ENCODE data around the gene UBE2O.

- TF ChIP-seq, protein P1, sequence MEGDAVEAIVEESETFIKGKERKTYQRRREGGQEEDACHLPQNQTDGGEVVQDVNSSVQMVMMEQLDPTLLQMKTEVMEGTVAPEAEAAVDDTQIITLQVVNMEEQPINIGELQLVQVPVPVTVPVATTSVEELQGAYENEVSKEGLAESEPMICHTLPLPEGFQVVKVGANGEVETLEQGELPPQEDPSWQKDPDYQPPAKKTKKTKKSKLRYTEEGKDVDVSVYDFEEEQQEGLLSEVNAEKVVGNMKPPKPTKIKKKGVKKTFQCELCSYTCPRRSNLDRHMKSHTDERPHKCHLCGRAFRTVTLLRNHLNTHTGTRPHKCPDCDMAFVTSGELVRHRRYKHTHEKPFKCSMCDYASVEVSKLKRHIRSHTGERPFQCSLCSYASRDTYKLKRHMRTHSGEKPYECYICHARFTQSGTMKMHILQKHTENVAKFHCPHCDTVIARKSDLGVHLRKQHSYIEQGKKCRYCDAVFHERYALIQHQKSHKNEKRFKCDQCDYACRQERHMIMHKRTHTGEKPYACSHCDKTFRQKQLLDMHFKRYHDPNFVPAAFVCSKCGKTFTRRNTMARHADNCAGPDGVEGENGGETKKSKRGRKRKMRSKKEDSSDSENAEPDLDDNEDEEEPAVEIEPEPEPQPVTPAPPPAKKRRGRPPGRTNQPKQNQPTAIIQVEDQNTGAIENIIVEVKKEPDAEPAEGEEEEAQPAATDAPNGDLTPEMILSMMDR (conservative IDR thresholded peaks at IDR 0.05; ENCODE audit: low read depth, low read length), result no peak
- no peak for TF ChIP-seq EZH2 (IDR thresholded peaks at IDR 0.05; ENCODE audit: borderline replicate concordance, low read depth, low read length, poor library complexity, severe bottlenecking)
Observed at GRCh38 chr17:76381633-76382350, 71.2 kb downstream of the UBE2O start.
